ENCODE data around the gene PTBP3. TPM values are rescaled to one million over a fixed set of nuclear protein-coding genes. Genes with fewer than 3 reads are reported as not detected.
"Not testable (repeated sequence)": the region's sequence is repeated elsewhere in the genome, so short reads cannot be mapped to it uniquely, and the experiment has no call there.

Gene PTBP3
- total RNA-seq, 1 experiment from 2014 or later = 141 TPM

DNA sequence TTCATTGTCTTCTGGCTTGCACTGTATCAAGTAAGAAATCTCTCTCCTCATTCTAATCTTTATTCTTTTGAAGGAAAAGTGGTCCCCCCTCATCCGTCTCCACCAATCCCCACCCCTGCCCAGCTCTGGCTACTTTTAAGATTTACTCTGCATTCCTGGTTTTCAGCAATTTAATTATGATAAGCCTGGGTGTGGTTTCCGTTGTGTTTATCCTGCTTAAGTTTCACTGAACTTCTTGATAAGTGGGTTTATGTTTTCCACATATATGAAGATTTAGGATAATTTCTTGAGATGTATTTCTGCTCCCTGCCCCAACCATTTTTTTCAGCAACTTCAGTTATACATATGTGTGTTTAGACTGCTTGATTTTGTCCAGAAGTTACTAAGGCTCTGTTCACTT lies 46.5 kb downstream of the PTBP3 start:
- CTCF ChIA-PET = interaction anchor here (0.7 kb wide), 2 partner anchors 57 to 116 kb away, joined by 5 to 12 read pairs; no protein-coding TSS in a partner anchor
- peaks cover 45% of the 10 kb centered on the region for H3K36me3 ChIP-seq (ENCODE audit: low read depth)

DNA sequence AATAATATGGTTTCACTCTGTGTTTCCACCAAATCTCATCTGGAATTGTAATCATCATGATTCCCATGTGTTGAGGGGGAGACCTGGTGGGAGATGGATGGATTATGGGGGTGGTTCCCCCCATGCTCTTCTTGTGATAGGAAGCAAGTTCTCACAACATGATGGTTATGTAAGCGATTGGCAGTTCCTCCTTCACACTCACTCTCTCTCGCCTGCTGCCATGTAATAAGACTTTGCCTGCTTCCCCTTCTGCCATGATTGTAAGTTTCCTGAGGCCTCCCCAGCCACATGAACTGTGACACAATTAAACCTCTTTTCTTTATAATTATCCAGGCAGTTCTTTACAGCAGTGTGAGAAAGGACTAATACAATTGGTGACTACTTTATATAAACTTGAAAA lies 48.4 kb downstream of the PTBP3 start:
- Histone ChIP-seq H3K4me1 (replicated peaks; ENCODE audit: insufficient read depth) (no peaks in the 10 kb centered on the region), H3K27ac (no peak overlapping the region), H3F3A (ENCODE audit: insufficient read depth, low read depth) (peaks cover 23% of the 10 kb centered on the region; the same call in 1 of the 2 replicates), H3K4me3 (no peak overlapping the region), H4K20me1 (ENCODE audit: insufficient read depth) (no peaks in the 10 kb centered on the region), H3K9me3 (ENCODE audit: insufficient read depth, low read depth) (peaks cover 26% of the 10 kb centered on the region; the same call in 1 of the 2 replicates), H3K79me2 (ENCODE audit: low read depth) (peaks cover 63% of the 10 kb centered on the region), H3K27me3 (ENCODE audit: insufficient read depth, low read depth) (no peaks in the 10 kb centered on the region), H3K36me3 (ENCODE audit: low read depth) (peaks cover 37% of the 10 kb centered on the region), H3K9me2 (ENCODE audit: insufficient read depth) (no peaks in the 10 kb centered on the region), H2AFZ (no peak overlapping the region), H3K4me2 (no peak overlapping the region)
- TF ChIP-seq, protein P1, sequence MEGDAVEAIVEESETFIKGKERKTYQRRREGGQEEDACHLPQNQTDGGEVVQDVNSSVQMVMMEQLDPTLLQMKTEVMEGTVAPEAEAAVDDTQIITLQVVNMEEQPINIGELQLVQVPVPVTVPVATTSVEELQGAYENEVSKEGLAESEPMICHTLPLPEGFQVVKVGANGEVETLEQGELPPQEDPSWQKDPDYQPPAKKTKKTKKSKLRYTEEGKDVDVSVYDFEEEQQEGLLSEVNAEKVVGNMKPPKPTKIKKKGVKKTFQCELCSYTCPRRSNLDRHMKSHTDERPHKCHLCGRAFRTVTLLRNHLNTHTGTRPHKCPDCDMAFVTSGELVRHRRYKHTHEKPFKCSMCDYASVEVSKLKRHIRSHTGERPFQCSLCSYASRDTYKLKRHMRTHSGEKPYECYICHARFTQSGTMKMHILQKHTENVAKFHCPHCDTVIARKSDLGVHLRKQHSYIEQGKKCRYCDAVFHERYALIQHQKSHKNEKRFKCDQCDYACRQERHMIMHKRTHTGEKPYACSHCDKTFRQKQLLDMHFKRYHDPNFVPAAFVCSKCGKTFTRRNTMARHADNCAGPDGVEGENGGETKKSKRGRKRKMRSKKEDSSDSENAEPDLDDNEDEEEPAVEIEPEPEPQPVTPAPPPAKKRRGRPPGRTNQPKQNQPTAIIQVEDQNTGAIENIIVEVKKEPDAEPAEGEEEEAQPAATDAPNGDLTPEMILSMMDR (conservative IDR thresholded peaks at IDR 0.05) = no peak
- DNase-seq = no peak
- intact Hi-C loops (cut with micrococcal nuclease; ENCODE audit: unreplicated experiment) = no loop called here
- no TSS peak for BruUV-seq (replicated peaks)
- POLR2A ChIA-PET (ENCODE audit: unreplicated experiment) = no interaction called here
- CTCF ChIA-PET = no interaction called here

More for the DNA sequence above, 46.5 kb downstream of the PTBP3 start:
- H3K79me2 ChIP-seq (ENCODE audit: low read depth) = peaks cover 64% of the 10 kb centered on the region
- peaks cover 26% of the 10 kb centered on the region; the same call in 1 of the 2 replicates for H3K9me3 ChIP-seq (ENCODE audit: insufficient read depth, low read depth)
- BruUV-seq (replicated peaks) = no TSS peak
- H3K4me2 ChIP-seq = no peak overlapping the region
- H4K20me1 ChIP-seq (ENCODE audit: insufficient read depth) = no peaks in the 10 kb centered on the region
- H3K9me2 ChIP-seq (ENCODE audit: insufficient read depth) = no peaks in the 10 kb centered on the region
- H3F3A ChIP-seq (ENCODE audit: insufficient read depth, low read depth) = peaks cover 13% of the 10 kb centered on the region; the same call in 1 of the 2 replicates
- no peak overlapping the region for H3K4me3 ChIP-seq
- H3K27me3 ChIP-seq (ENCODE audit: insufficient read depth, low read depth) = no peaks in the 10 kb centered on the region
- intact Hi-C loops (cut with micrococcal nuclease; ENCODE audit: unreplicated experiment) = no loop called here
- H3K27ac ChIP-seq = no peak overlapping the region
- no peak for DNase-seq
- POLR2A ChIA-PET (ENCODE audit: unreplicated experiment) = no interaction called here
- no peak overlapping the region for H2AFZ ChIP-seq
- TF ChIP-seq, protein P1 (conservative IDR thresholded peaks at IDR 0.05) = no peak
- TF ChIP-seq EZH2 (IDR thresholded peaks at IDR 0.05; ENCODE audit: low read depth) = no peak
- no peaks in the 10 kb centered on the region for H3K4me1 ChIP-seq (replicated peaks; ENCODE audit: insufficient read depth)

- no peaks in the 10 kb centered on the region for H3K27me3 ChIP-seq (ENCODE audit: insufficient read depth, low read depth)
- peaks cover 64% of the 10 kb centered on the region for H3K79me2 ChIP-seq (ENCODE audit: low read depth)
- no peaks in the 10 kb centered on the region for H3K9me2 ChIP-seq (ENCODE audit: insufficient read depth)
- no TSS peak for BruUV-seq (replicated peaks)
- H3K36me3 ChIP-seq (ENCODE audit: low read depth) = peaks cover 33% of the 10 kb centered on the region
- H2AFZ ChIP-seq = no peak overlapping the region
- ChIA-PET CTCF (no interaction called here), POLR2A (ENCODE audit: unreplicated experiment) (no interaction called here)
- peaks cover 23% of the 10 kb centered on the region; the same call in 1 of the 2 replicates for H3F3A ChIP-seq (ENCODE audit: insufficient read depth, low read depth)
- H3K4me2 ChIP-seq = no peak overlapping the region
- H3K4me3 ChIP-seq = no peak overlapping the region
- TF ChIP-seq, protein P1 (conservative IDR thresholded peaks at IDR 0.05) = no peak
- no peak for TF ChIP-seq EZH2 (IDR thresholded peaks at IDR 0.05; ENCODE audit: low read depth)
- peaks cover 26% of the 10 kb centered on the region; the same call in 1 of the 2 replicates for H3K9me3 ChIP-seq (ENCODE audit: insufficient read depth, low read depth)
- H3K27ac ChIP-seq = no peak overlapping the region
- DNase-seq = no peak
- intact Hi-C loops (cut with micrococcal nuclease; ENCODE audit: unreplicated experiment) = no loop called here
- H4K20me1 ChIP-seq (ENCODE audit: insufficient read depth) = no peaks in the 10 kb centered on the region
- no peaks in the 10 kb centered on the region for H3K4me1 ChIP-seq (replicated peaks; ENCODE audit: insufficient read depth)
These were observed 49.7 kb downstream of the PTBP3 start for GRCh38 chr9:112283582-112284253.

- DNase-seq; CTCF ChIA-PET; H3K4me1 ChIP-seq (replicated peaks; ENCODE audit: insufficient read depth); POLR2A ChIA-PET (ENCODE audit: unreplicated experiment); H3K4me2 ChIP-seq; H4K20me1 ChIP-seq (ENCODE audit: insufficient read depth); intact Hi-C loops (cut with micrococcal nuclease; ENCODE audit: unreplicated experiment); H3K27ac ChIP-seq; H3K9me2 ChIP-seq (ENCODE audit: insufficient read depth); BruUV-seq (replicated peaks); H3K4me3 ChIP-seq; H2AFZ ChIP-seq; H3K27me3 ChIP-seq (ENCODE audit: insufficient read depth, low read depth): not testable (repeated sequence)
- H3F3A ChIP-seq (ENCODE audit: insufficient read depth, low read depth) = peaks cover 23% of the 10 kb centered on the region; the same call in 1 of the 2 replicates
- H3K79me2 ChIP-seq (ENCODE audit: low read depth) = peaks cover 67% of the 10 kb centered on the region
- peaks cover 30% of the 10 kb centered on the region for H3K36me3 ChIP-seq (ENCODE audit: low read depth)
- H3K9me3 ChIP-seq (ENCODE audit: insufficient read depth, low read depth) = peaks cover 26% of the 10 kb centered on the region; the same call in 1 of the 2 replicates
These were observed 50.6 kb downstream of the PTBP3 start for GRCh38 chr9:112282841-112283240.
